ENCODE data around the gene FSTL1. TPM values are rescaled to one million over a fixed set of nuclear protein-coding genes. Genes with fewer than 3 reads are reported as not detected.

FSTL1 gene, protein sequence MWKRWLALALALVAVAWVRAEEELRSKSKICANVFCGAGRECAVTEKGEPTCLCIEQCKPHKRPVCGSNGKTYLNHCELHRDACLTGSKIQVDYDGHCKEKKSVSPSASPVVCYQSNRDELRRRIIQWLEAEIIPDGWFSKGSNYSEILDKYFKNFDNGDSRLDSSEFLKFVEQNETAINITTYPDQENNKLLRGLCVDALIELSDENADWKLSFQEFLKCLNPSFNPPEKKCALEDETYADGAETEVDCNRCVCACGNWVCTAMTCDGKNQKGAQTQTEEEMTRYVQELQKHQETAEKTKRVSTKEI
- total RNA-seq (under 1 TPM in 4 of 5 experiments, not detected in 1; 0.05 to 0.58 (median 0.29) TPM), polyA plus RNA-seq (not detected), total RNA-seq (not detected)

- no peaks in the 10 kb centered on the region for H3K9me3 ChIP-seq (ENCODE audit: control insufficient read depth in 2 of 3, low read length in 3 of 3)
- POLR2A ChIA-PET, result interaction anchor here (0.6 kb wide), 1 partner anchor 13 kb away, joined by 3 read pairs; no protein-coding TSS in a partner anchor
- H3K27ac Mint-ChIP-seq, result no peak within 1 kb of the TSS
- DNase-seq (no peak), ATAC-seq (peak; percentile 44)
- no peaks in the 10 kb centered on the region for H3K36me3 ChIP-seq (ENCODE audit: control insufficient read depth in 2 of 3, insufficient read depth in 3 of 3, low read length in 3 of 3)
- CTCF ChIA-PET, result no interaction called here
- H3K4me1 ChIP-seq (ENCODE audit: control insufficient read depth in 2 of 2, insufficient read depth in 2 of 2, low read length in 2 of 2), result no peaks in the 10 kb centered on the region
- peaks cover 0 to 5% (median 0%) of the 10 kb centered on the region in 5 donors for H3K36me3 Mint-ChIP-seq
- peaks cover 7 to 18% (median 15%) of the 10 kb centered on the region in 7 donors for H3K4me1 Mint-ChIP-seq
- H3K4me3 ChIP-seq (ENCODE audit: low read length), result no peak within 1 kb of the TSS
- H3K27me3 ChIP-seq (ENCODE audit: control insufficient read depth in 2 of 2, insufficient read depth in 2 of 2, low read length in 2 of 2), result peaks cover 4 to 5% of the 10 kb centered on the region in 2 donors
- H3K27ac ChIP-seq (ENCODE audit: low read depth, low read length), result no peak within 1 kb of the TSS
- intact Hi-C loops (cut with micrococcal nuclease), result no loop called here
- H3K9me3 Mint-ChIP-seq, result peaks cover 0 to 10% (median 0%) of the 10 kb centered on the region in 11 donors
- peak within 1 kb of the TSS; percentile 63 to 84 (median 80) for H3K4me3 Mint-ChIP-seq
- peaks cover 49 to 73% (median 62%) of the 10 kb centered on the region in 5 donors for H3K27me3 Mint-ChIP-seq
Observed at GRCh38 chr3:120450600-120451271, at the start of gene FSTL1. TSS of gene FSTL1 (minus strand) at chr3:120450992. CDS start at chr3:120450746, 246 bp downstream.

GRCh38 chr3:120498556-120499346, 48.0 kb upstream of the FSTL1 start:
- ATAC-seq (no peak), DNase-seq (no peak)
- no peak overlapping the region for H3K4me3 ChIP-seq (ENCODE audit: low read length)
- H3K9me3 Mint-ChIP-seq, result peaks cover 0 to 26% (median 10%) of the 10 kb centered on the region in 11 donors
- no peak overlapping the region for H3K27ac Mint-ChIP-seq
- H3K36me3 ChIP-seq (ENCODE audit: control insufficient read depth in 2 of 3, insufficient read depth in 3 of 3, low read length in 3 of 3), result no peaks in the 10 kb centered on the region
- intact Hi-C loops (cut with micrococcal nuclease), result no loop called here
- CTCF ChIA-PET, result no interaction called here
- peaks cover 0 to 10% (median 0%) of the 10 kb centered on the region in 3 experiments for H3K9me3 ChIP-seq (ENCODE audit: control insufficient read depth in 2 of 3, low read length in 3 of 3)
- peaks cover 0 to 4% (median 0%) of the 10 kb centered on the region in 5 donors for H3K36me3 Mint-ChIP-seq
- H3K27ac ChIP-seq (ENCODE audit: low read depth, low read length), result no peak overlapping the region
- H3K4me1 Mint-ChIP-seq, result no peaks in the 10 kb centered on the region
- no peaks in the 10 kb centered on the region for H3K27me3 ChIP-seq (ENCODE audit: control insufficient read depth in 2 of 2, insufficient read depth in 2 of 2, low read length in 2 of 2)
- no peaks in the 10 kb centered on the region for H3K4me1 ChIP-seq (ENCODE audit: control insufficient read depth in 2 of 2, insufficient read depth in 2 of 2, low read length in 2 of 2)
- POLR2A ChIA-PET, result no interaction called here
- peaks cover 0 to 10% (median 5%) of the 10 kb centered on the region in 5 donors for H3K27me3 Mint-ChIP-seq
- no peak overlapping the region for H3K4me3 Mint-ChIP-seq

DNA sequence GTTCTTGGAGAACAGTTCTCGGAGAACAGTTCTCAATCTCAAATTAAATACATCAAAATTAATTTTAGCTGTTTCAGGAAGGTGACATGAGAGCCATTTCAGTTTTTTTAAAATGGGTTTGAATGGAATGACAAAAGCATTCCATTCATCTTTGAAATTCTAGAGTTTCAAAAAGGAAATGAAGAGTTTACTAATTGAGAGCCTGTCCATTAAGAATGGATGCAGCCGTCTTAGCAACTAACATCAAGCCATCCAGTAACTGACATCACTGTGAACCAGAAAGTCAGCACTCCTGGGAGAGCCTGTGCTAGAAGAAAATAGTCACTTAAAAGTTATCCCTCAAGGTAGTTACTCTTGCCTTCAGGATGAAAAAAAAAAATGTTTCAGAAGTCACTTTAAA, 47.0 kb upstream of the FSTL1 start:
- ChIA-PET CTCF (no interaction called here), POLR2A (no interaction called here)
- H3K4me1 Mint-ChIP-seq, result no peaks in the 10 kb centered on the region
- no peak overlapping the region for H3K27ac ChIP-seq (ENCODE audit: low read depth, low read length)
- peaks cover 0 to 33% (median 12%) of the 10 kb centered on the region in 11 donors for H3K9me3 Mint-ChIP-seq
- peaks cover 0 to 10% (median 0%) of the 10 kb centered on the region in 3 experiments for H3K9me3 ChIP-seq (ENCODE audit: control insufficient read depth in 2 of 3, low read length in 3 of 3)
- no peaks in the 10 kb centered on the region for H3K27me3 ChIP-seq (ENCODE audit: control insufficient read depth in 2 of 2, insufficient read depth in 2 of 2, low read length in 2 of 2)
- peaks cover 0 to 11% (median 7%) of the 10 kb centered on the region in 5 donors for H3K27me3 Mint-ChIP-seq
- intact Hi-C loops (cut with micrococcal nuclease), result no loop called here
- no peak overlapping the region for H3K27ac Mint-ChIP-seq
- DNase-seq (no peak), ATAC-seq (no peak)
- no peak overlapping the region for H3K4me3 ChIP-seq (ENCODE audit: low read length)
- H3K36me3 Mint-ChIP-seq, result peaks cover 0 to 4% (median 0%) of the 10 kb centered on the region in 5 donors
- H3K36me3 ChIP-seq (ENCODE audit: control insufficient read depth in 2 of 3, insufficient read depth in 3 of 3, low read length in 3 of 3), result no peaks in the 10 kb centered on the region
- H3K4me1 ChIP-seq (ENCODE audit: control insufficient read depth in 2 of 2, insufficient read depth in 2 of 2, low read length in 2 of 2), result no peaks in the 10 kb centered on the region
- H3K4me3 Mint-ChIP-seq, result no peak overlapping the region

DNA sequence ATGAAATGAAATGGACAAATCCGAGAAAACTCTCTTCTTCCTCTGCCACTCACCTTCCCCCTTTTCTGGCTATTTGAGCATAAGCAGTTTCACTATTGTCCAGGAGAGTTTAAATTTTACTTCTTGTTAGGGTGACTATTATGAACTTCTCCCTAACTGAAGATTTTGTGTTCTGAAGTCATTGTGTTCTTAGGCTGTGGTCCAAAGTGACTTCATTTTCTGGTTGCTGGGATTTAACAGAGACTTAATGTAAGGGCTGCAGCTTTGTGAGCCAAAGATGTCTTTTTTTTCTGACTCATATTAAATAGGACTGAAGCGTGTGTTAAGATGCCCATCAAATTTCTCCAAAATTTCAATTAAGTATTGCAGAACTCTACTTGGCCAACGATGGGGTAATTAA, 46.5 kb upstream of the FSTL1 start:
- Histone ChIP-seq H3K27me3 (ENCODE audit: control insufficient read depth in 2 of 2, insufficient read depth in 2 of 2, low read length in 2 of 2) (no peaks in the 10 kb centered on the region), H3K4me1 (ENCODE audit: control insufficient read depth in 2 of 2, insufficient read depth in 2 of 2, low read length in 2 of 2) (no peaks in the 10 kb centered on the region), H3K36me3 (ENCODE audit: control insufficient read depth in 2 of 3, insufficient read depth in 3 of 3, low read length in 3 of 3) (no peaks in the 10 kb centered on the region), H3K4me3 (ENCODE audit: low read length) (no peak overlapping the region), H3K9me3 (ENCODE audit: control insufficient read depth in 2 of 3, low read length in 3 of 3) (peaks cover 0 to 10% (median 0%) of the 10 kb centered on the region in 3 experiments), H3K27ac (ENCODE audit: low read depth, low read length) (no peak overlapping the region)
- intact Hi-C loops (cut with micrococcal nuclease), result no loop called here
- ATAC-seq (no peak), DNase-seq (no peak)
- peaks cover 2 to 15% (median 7%) of the 10 kb centered on the region in 5 donors for H3K27me3 Mint-ChIP-seq
- H3K4me1 Mint-ChIP-seq, result no peaks in the 10 kb centered on the region
- CTCF ChIA-PET, result no interaction called here
- peaks cover 0 to 33% (median 12%) of the 10 kb centered on the region in 11 donors for H3K9me3 Mint-ChIP-seq
- no peak overlapping the region for H3K4me3 Mint-ChIP-seq
- POLR2A ChIA-PET, result no interaction called here
- H3K36me3 Mint-ChIP-seq, result peaks cover 0 to 4% (median 0%) of the 10 kb centered on the region in 5 donors
- no peak overlapping the region for H3K27ac Mint-ChIP-seq

DNA sequence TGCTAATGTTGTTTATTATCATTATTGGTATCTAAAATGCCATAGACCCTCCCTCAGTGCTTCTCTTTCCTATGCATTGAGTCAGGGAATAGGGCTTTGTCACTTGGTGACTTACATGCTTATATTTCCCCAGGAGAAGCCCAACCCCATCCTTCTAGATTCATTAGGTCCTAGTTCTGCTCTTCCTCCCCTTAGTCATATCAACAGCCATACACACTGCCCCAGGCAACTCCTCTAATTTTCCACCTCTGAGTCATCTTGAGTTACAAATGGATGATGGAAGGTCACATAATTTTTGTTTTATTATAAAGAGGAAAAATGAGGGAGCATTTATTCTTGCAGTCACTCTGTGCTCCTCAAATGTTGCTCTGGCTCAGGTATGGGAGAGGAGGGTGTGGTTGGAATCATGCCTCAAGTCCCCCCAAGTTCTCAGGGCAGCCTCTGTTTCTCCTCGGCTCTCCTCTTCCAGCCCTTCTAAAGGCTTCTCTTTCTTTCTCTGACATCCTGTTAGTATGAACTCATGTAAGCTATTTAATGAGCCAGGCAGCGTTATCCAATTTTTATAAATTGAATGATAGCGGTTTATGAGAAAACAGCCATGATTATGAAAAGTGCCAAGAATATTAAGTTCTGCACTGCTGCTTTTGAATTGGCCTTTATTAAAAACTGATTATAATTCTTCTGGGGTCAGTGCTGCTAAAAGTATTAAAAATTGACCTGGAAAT, 45.6 kb upstream of the FSTL1 start:
- no peaks in the 10 kb centered on the region for H3K4me1 Mint-ChIP-seq
- no peak overlapping the region for H3K4me3 ChIP-seq (ENCODE audit: low read length)
- no peak overlapping the region for H3K27ac Mint-ChIP-seq
- intact Hi-C loops (cut with micrococcal nuclease), result no loop called here
- peaks cover 0 to 10% (median 0%) of the 10 kb centered on the region in 3 experiments for H3K9me3 ChIP-seq (ENCODE audit: control insufficient read depth in 2 of 3, low read length in 3 of 3)
- H3K36me3 ChIP-seq (ENCODE audit: control insufficient read depth in 2 of 3, insufficient read depth in 3 of 3, low read length in 3 of 3), result no peaks in the 10 kb centered on the region
- ChIA-PET POLR2A (no interaction called here), CTCF (no interaction called here)
- no peak overlapping the region for H3K4me3 Mint-ChIP-seq
- ATAC-seq, result no peak
- H3K4me1 ChIP-seq (ENCODE audit: control insufficient read depth in 2 of 2, insufficient read depth in 2 of 2, low read length in 2 of 2), result no peaks in the 10 kb centered on the region
- no peak for DNase-seq
- peaks cover 0 to 36% (median 12%) of the 10 kb centered on the region in 11 donors for H3K9me3 Mint-ChIP-seq
- H3K27me3 ChIP-seq (ENCODE audit: control insufficient read depth in 2 of 2, insufficient read depth in 2 of 2, low read length in 2 of 2), result no peaks in the 10 kb centered on the region
- H3K36me3 Mint-ChIP-seq, result peaks cover 0 to 4% (median 0%) of the 10 kb centered on the region in 5 donors
- no peak overlapping the region for H3K27ac ChIP-seq (ENCODE audit: low read depth, low read length)
- peaks cover 8 to 24% (median 15%) of the 10 kb centered on the region in 5 donors for H3K27me3 Mint-ChIP-seq

DNA sequence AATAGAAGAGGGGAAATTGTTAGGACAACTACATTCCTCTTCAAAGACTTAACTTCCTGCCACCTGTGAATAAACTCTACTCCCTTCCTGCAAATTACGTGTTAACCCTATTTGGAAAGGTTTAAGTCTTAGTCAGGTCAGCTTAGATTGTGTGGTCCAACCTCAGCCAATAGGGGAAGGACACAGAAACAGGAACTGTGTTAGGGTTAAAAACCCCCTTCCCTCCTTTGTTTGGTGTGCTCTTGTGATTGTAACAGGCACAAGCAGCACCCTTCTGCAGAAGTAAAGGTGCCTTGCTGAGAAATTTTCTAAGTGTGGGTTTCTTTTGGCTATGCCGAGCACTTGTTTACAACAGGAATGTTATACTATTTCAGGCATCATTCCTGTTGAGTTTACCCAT, 45.0 kb upstream of the FSTL1 start:
- H3K4me3 ChIP-seq (ENCODE audit: low read length), result no peak overlapping the region
- no peak overlapping the region for H3K27ac ChIP-seq (ENCODE audit: low read depth, low read length)
- H3K36me3 ChIP-seq (ENCODE audit: control insufficient read depth in 2 of 3, insufficient read depth in 3 of 3, low read length in 3 of 3), result no peaks in the 10 kb centered on the region
- ChIA-PET CTCF (interaction anchor here (1.1 kb wide), 1 partner anchor 12 kb away, joined by 3 read pairs; no protein-coding TSS in a partner anchor), POLR2A (no interaction called here)
- H3K4me1 Mint-ChIP-seq, result no peaks in the 10 kb centered on the region
- no peak for ATAC-seq
- H3K9me3 ChIP-seq (ENCODE audit: control insufficient read depth in 2 of 3, low read length in 3 of 3), result peaks cover 0 to 10% (median 0%) of the 10 kb centered on the region in 3 experiments
- intact Hi-C loops (cut with micrococcal nuclease), result no loop called here
- no peak for DNase-seq
- no peaks in the 10 kb centered on the region for H3K4me1 ChIP-seq (ENCODE audit: control insufficient read depth in 2 of 2, insufficient read depth in 2 of 2, low read length in 2 of 2)
- H3K4me3 Mint-ChIP-seq, result no peak overlapping the region
- H3K27me3 Mint-ChIP-seq, result peaks cover 9 to 30% (median 18%) of the 10 kb centered on the region in 5 donors
- H3K9me3 Mint-ChIP-seq, result peaks cover 0 to 40% (median 12%) of the 10 kb centered on the region in 11 donors
- H3K36me3 Mint-ChIP-seq, result peaks cover 0 to 4% (median 0%) of the 10 kb centered on the region in 5 donors
- H3K27ac Mint-ChIP-seq, result no peak overlapping the region
- no peaks in the 10 kb centered on the region for H3K27me3 ChIP-seq (ENCODE audit: control insufficient read depth in 2 of 2, insufficient read depth in 2 of 2, low read length in 2 of 2)

Measured in naive thymus-derived CD4-positive, alpha-beta T cell (primary cell).